Suprapubic skin (tissue), 4 donors: ENCODE measurements around the gene UFSP1. TPM values are rescaled to one million over a fixed set of nuclear protein-coding genes. Genes with fewer than 3 reads are reported as not detected.

Experiments
- DNase-seq, 2 donors: peaks; one replicate each; pipeline ENCODE4 v3.0.0-alpha.2; 2019; ENCODE audit warnings: low spot score in 2 of 2
- H3K27ac ChIP-seq: fragments of 200-600 bp; sonication (generic); one replicate; pipeline ENCODE4 v1.5.1; 2019
- H3K27me3 ChIP-seq: fragments of 200-600 bp; sonication (generic); one replicate; pipeline ENCODE4 v1.5.1; 2019
- H3K36me3 ChIP-seq: fragments of 200-600 bp; sonication (generic); one replicate; pipeline ENCODE4 v1.5.1; 2019
- H3K4me1 ChIP-seq: fragments of 200-600 bp; sonication (generic); one replicate; pipeline ENCODE4 v1.5.1; 2019
- H3K4me3 ChIP-seq: fragments of 200-600 bp; sonication (generic); one replicate; pipeline ENCODE4 v1.5.1; 2019; ENCODE audit warnings: mild to moderate bottlenecking
- H3K9me3 ChIP-seq: fragments of 200-600 bp; sonication (generic); one replicate; pipeline ENCODE4 v1.5.1; 2019
- CTCF ChIP-seq, 2 donors: fragments of 200-600 bp in 1 of 2; fragments of 450-650 bp in 1 of 2; sonication (generic) in 1 of 2; IDR thresholded peaks; one replicate each; pipeline ENCODE4 v1.5.1; 2016 to 2019; ENCODE audit warnings: antibody characterized with exemption in 2 of 2, mild to moderate bottlenecking in 1 of 2, moderate library complexity in 1 of 2
- EP300 ChIP-seq: sonication (generic); formaldehyde crosslinking; IDR thresholded peaks from one replicate; pipeline ENCODE4 v1.6.1; 2017; ENCODE audit warnings: antibody characterized with exemption
- POLR2A ChIP-seq, 2 donors: fragments of 450-650 bp; IDR thresholded peaks; one replicate each; pipeline ENCODE4 v1.6.1; 2017; ENCODE audit warnings: antibody characterized with exemption in 2 of 2, mild to moderate bottlenecking in 2 of 2, moderate library complexity in 2 of 2
- POLR2AphosphoS5 ChIP-seq, 3 donors: sonication (generic); formaldehyde crosslinking; IDR thresholded peaks; one replicate each; pipeline ENCODE4 v1.6.1; 2017; ENCODE audit warnings: antibody characterized with exemption in 3 of 3
- WGBS: methylation state at CpG from one replicate; pipeline ENCODE4 v1.1.5; 2018; 5-methylcytosine and 5-hydroxymethylcytosine counted together
- total RNA-seq, 4 donors: library from RNA; depleted of rRNA; stranded (reverse); fragments of >200 nt; gene quantifications; one replicate each; pipeline ENCODE4 v1.1.0, GENCODE V29; 2016

UFSP1 gene
- total RNA-seq, 4 donors from 2014 or later = 1.1 to 2.3 (median 1.7) TPM

GRCh38 chr7:100865372-100865911, 24.1 kb downstream of the UFSP1 start:
- no peak for DNase-seq
- Histone ChIP-seq H3K9me3 (no peaks in the 10 kb centered on the region), H3K27ac (peak overlapping the region; percentile 98), H3K36me3 (peaks cover 30% of the 10 kb centered on the region), H3K4me1 (peaks cover 40% of the 10 kb centered on the region), H3K27me3 (no peaks in the 10 kb centered on the region), H3K4me3 (peak overlapping the region; percentile 94)
- 36% methylated on average over 17 of the region's 17 CpGs for WGBS
- TF ChIP-seq EP300 = no peak
- TF ChIP-seq POLR2AphosphoS5 (IDR thresholded peaks at IDR 0.05) = no peak
- no peak for TF ChIP-seq CTCF (IDR thresholded peaks at IDR 0.05)
- no peak for TF ChIP-seq POLR2A (IDR thresholded peaks at IDR 0.05)

- Histone ChIP-seq H3K27me3 (no peaks in the 10 kb centered on the region), H3K4me1 (peaks cover 40% of the 10 kb centered on the region)
- WGBS = 92% methylated on average over 10 of the region's 12 CpGs
These were observed 25.2 kb downstream of the UFSP1 start for GRCh38 chr7:100864263-100864845.

GRCh38 chr7:100863406-100863950, 26.0 kb downstream of the UFSP1 start:
- 84% methylated on average over 10 of the region's 10 CpGs for WGBS
- no peak for TF ChIP-seq CTCF (IDR thresholded peaks at IDR 0.05)
- TF ChIP-seq EP300 = no peak
- TF ChIP-seq POLR2AphosphoS5 (IDR thresholded peaks at IDR 0.05) = no peak
- TF ChIP-seq POLR2A (IDR thresholded peaks at IDR 0.05) = no peak

More at GRCh38 chr7:100864263-100864845, 25.2 kb downstream of the UFSP1 start:
- no peak for TF ChIP-seq CTCF (IDR thresholded peaks at IDR 0.05)
- TF ChIP-seq POLR2AphosphoS5 (IDR thresholded peaks at IDR 0.05) = no peak
- no peak for TF ChIP-seq EP300
- TF ChIP-seq POLR2A (IDR thresholded peaks at IDR 0.05) = no peak
- no peak overlapping the region for H3K27ac ChIP-seq
- H3K4me3 ChIP-seq = no peak overlapping the region
- no peak for DNase-seq
- H3K9me3 ChIP-seq = no peaks in the 10 kb centered on the region
- H3K36me3 ChIP-seq = peaks cover 34% of the 10 kb centered on the region

GRCh38 chr7:100861616-100861985, 27.9 kb downstream of the UFSP1 start:
- no peak overlapping the region for H3K27ac ChIP-seq
- H3K4me3 ChIP-seq = no peak overlapping the region
- H3K27me3 ChIP-seq = no peaks in the 10 kb centered on the region
- no peaks in the 10 kb centered on the region for H3K9me3 ChIP-seq
- H3K4me1 ChIP-seq = peaks cover 17% of the 10 kb centered on the region
- TF ChIP-seq POLR2AphosphoS5 (IDR thresholded peaks at IDR 0.05) (no peak), POLR2A (IDR thresholded peaks at IDR 0.05) (no peak), EP300 (no peak), CTCF (IDR thresholded peaks at IDR 0.05) (no peak)
- 94% methylated on average over 13 of the region's 14 CpGs for WGBS
- no peak for DNase-seq
- H3K36me3 ChIP-seq = peaks cover 44% of the 10 kb centered on the region

More at GRCh38 chr7:100863406-100863950, 26.0 kb downstream of the UFSP1 start:
- no peaks in the 10 kb centered on the region for H3K27me3 ChIP-seq
- H3K27ac ChIP-seq = no peak overlapping the region
- H3K4me1 ChIP-seq = peaks cover 31% of the 10 kb centered on the region
- no peak for DNase-seq
- no peak overlapping the region for H3K4me3 ChIP-seq
- no peaks in the 10 kb centered on the region for H3K9me3 ChIP-seq
- peaks cover 36% of the 10 kb centered on the region for H3K36me3 ChIP-seq
